Measurements from ENCODE around the gene BCAS3. TPM values are rescaled to one million over a fixed set of nuclear protein-coding genes. Genes with fewer than 3 reads are reported as not detected.
A peak's percentile ranks its signal among the peaks of the same experiment; 100 is the strongest.

Gene BCAS3
- total RNA-seq, 1 donor from 2014 or later: 14.5 TPM

GRCh38 chr17:61410141-61411010 is 732.7 kb downstream of the BCAS3 start:
- H3K4me3 ChIP-seq (ENCODE audit: insufficient read depth, low read depth, low read length): no peak overlapping the region
- H3K9ac ChIP-seq (ENCODE audit: low read length): no peak overlapping the region
- peaks cover 3% of the 10 kb centered on the region for H3K27me3 ChIP-seq (ENCODE audit: insufficient read depth, low read length)
- H3K4me1 Mint-ChIP-seq (ENCODE audit: low read depth, unreplicated experiment): no peaks in the 10 kb centered on the region
- no peaks in the 10 kb centered on the region for H3K9me3 Mint-ChIP-seq (ENCODE audit: unreplicated experiment)
- H3K36me3 ChIP-seq (ENCODE audit: insufficient read depth, low read length): no peaks in the 10 kb centered on the region
- FAIRE-seq (no peak), DNase-seq (ENCODE audit: low read depth) (peak; percentile 57)
- peak overlapping the region; percentile 88 for H3K4me2 ChIP-seq (ENCODE audit: low read length)
- peaks cover 48% of the 10 kb centered on the region for H3K27me3 Mint-ChIP-seq (ENCODE audit: low read depth, unreplicated experiment)
- H3K27ac Mint-ChIP-seq (ENCODE audit: unreplicated experiment): no peak overlapping the region
- peaks cover 21% of the 10 kb centered on the region for H3K4me1 ChIP-seq (ENCODE audit: insufficient read depth, low read length)
- no peak for TF ChIP-seq EZH2 (IDR thresholded peaks at IDR 0.05; ENCODE audit: insufficient read depth, low read length)
- TF ChIP-seq, protein P1, sequence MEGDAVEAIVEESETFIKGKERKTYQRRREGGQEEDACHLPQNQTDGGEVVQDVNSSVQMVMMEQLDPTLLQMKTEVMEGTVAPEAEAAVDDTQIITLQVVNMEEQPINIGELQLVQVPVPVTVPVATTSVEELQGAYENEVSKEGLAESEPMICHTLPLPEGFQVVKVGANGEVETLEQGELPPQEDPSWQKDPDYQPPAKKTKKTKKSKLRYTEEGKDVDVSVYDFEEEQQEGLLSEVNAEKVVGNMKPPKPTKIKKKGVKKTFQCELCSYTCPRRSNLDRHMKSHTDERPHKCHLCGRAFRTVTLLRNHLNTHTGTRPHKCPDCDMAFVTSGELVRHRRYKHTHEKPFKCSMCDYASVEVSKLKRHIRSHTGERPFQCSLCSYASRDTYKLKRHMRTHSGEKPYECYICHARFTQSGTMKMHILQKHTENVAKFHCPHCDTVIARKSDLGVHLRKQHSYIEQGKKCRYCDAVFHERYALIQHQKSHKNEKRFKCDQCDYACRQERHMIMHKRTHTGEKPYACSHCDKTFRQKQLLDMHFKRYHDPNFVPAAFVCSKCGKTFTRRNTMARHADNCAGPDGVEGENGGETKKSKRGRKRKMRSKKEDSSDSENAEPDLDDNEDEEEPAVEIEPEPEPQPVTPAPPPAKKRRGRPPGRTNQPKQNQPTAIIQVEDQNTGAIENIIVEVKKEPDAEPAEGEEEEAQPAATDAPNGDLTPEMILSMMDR (IDR thresholded peaks at IDR 0.05; ENCODE audit: insufficient read depth, low read depth, low read length): peak; percentile 27
- no peaks in the 10 kb centered on the region for H3K9me3 ChIP-seq (ENCODE audit: insufficient read depth, low read depth, low read length)
- peaks cover 2% of the 10 kb centered on the region for H3K36me3 Mint-ChIP-seq (ENCODE audit: low read depth, unreplicated experiment)
- peak overlapping the region; percentile 73 for H3K4me3 Mint-ChIP-seq (ENCODE audit: unreplicated experiment)
- peak overlapping the region; percentile 55 for H2AFZ ChIP-seq (ENCODE audit: low read depth, low read length)
- no peak overlapping the region for H3K27ac ChIP-seq (ENCODE audit: low read depth, low read length)
- H4K20me1 ChIP-seq (ENCODE audit: insufficient read depth, low read length): peaks cover 19% of the 10 kb centered on the region
- peaks cover 21% of the 10 kb centered on the region for H3K79me2 ChIP-seq (ENCODE audit: insufficient read depth, low read length)

DNA sequence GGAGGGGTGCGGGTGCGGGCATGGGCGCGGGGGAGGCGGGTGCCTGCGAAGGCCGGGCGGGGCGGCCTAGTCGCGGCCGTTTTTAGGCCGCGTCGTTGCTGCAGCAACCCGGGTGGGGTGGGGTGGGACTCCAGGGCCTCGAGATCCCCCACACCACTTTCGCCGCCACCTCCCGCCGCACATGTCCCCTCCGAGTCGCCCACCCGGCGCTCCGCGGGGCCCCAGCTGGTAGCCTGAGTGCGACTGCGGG is 733.3 kb downstream of the BCAS3 start:
- Mint-ChIP-seq H3K27ac (ENCODE audit: unreplicated experiment) (no peak overlapping the region), H3K27me3 (ENCODE audit: low read depth, unreplicated experiment) (peaks cover 47% of the 10 kb centered on the region), H3K36me3 (ENCODE audit: low read depth, unreplicated experiment) (peaks cover 2% of the 10 kb centered on the region), H3K4me3 (ENCODE audit: unreplicated experiment) (no peak overlapping the region), H3K4me1 (ENCODE audit: low read depth, unreplicated experiment) (peaks cover 2% of the 10 kb centered on the region), H3K9me3 (ENCODE audit: unreplicated experiment) (no peaks in the 10 kb centered on the region)
- no peak for FAIRE-seq
- peak overlapping the region; percentile 79 for H3K9ac ChIP-seq (ENCODE audit: low read length)
- H3K4me1 ChIP-seq (ENCODE audit: insufficient read depth, low read length): peaks cover 23% of the 10 kb centered on the region
- peak overlapping the region; percentile 88 for H3K4me2 ChIP-seq (ENCODE audit: low read length)
- H3K9me3 ChIP-seq (ENCODE audit: insufficient read depth, low read depth, low read length): no peaks in the 10 kb centered on the region
- H3K27ac ChIP-seq (ENCODE audit: low read depth, low read length): no peak overlapping the region
- no peak for DNase-seq (ENCODE audit: low read depth)
- H3K79me2 ChIP-seq (ENCODE audit: insufficient read depth, low read length): peaks cover 16% of the 10 kb centered on the region
- peak overlapping the region; percentile 89 for H2AFZ ChIP-seq (ENCODE audit: low read depth, low read length)
- H3K27me3 ChIP-seq (ENCODE audit: insufficient read depth, low read length): peaks cover 3% of the 10 kb centered on the region
- H3K36me3 ChIP-seq (ENCODE audit: insufficient read depth, low read length): no peaks in the 10 kb centered on the region
- H4K20me1 ChIP-seq (ENCODE audit: insufficient read depth, low read length): peaks cover 18% of the 10 kb centered on the region
- H3K4me3 ChIP-seq (ENCODE audit: insufficient read depth, low read depth, low read length): peak overlapping the region; percentile 58
- TF ChIP-seq, protein P1 (IDR thresholded peaks at IDR 0.05; ENCODE audit: insufficient read depth, low read depth, low read length): no peak
- no peak for TF ChIP-seq EZH2 (IDR thresholded peaks at IDR 0.05; ENCODE audit: insufficient read depth, low read length)
